CD4-positive, alpha-beta T cell treated with Interleukin-2 at 100 ng/mL for 4 hours (primary cell): ENCODE data around the gene CNTN4.

ENCODE experiments used
- DNase-seq: peaks from one replicate; pipeline ENCODE4 v3.0.0-alpha.2; 2020; ENCODE audit warnings: low spot score

CNTN4 gene

GRCh38 chr3:2701471-2701870 lies 602.8 kb downstream of the CNTN4 start:
- DNase-seq: no peak

- DNase-seq: no peak
Observed at GRCh38 chr3:2706144-2706835, 607.6 kb downstream of the CNTN4 start.

GRCh38 chr3:2706836-2707210 lies 608.2 kb downstream of the CNTN4 start:
- no peak for DNase-seq

- DNase-seq: no peak
Observed at GRCh38 chr3:2711081-2711480, 612.4 kb downstream of the CNTN4 start.

GRCh38 chr3:2713923-2714322 lies 615.3 kb downstream of the CNTN4 start:
- no peak for DNase-seq

GRCh38 chr3:2714834-2715233 lies 616.2 kb downstream of the CNTN4 start:
- DNase-seq: no peak

- DNase-seq: no peak
Observed at GRCh38 chr3:2727101-2727500, 628.4 kb downstream of the CNTN4 start.

- DNase-seq: no peak
Observed at GRCh38 chr3:2727610-2728318, 629.1 kb downstream of the CNTN4 start.

- no peak for DNase-seq
Observed at GRCh38 chr3:2731843-2732242, 633.2 kb downstream of the CNTN4 start.

GRCh38 chr3:2735392-2735894 lies 636.8 kb downstream of the CNTN4 start:
- no peak for DNase-seq

- no peak for DNase-seq
Observed at GRCh38 chr3:2741516-2741915, 642.9 kb downstream of the CNTN4 start.

- DNase-seq: peak; percentile 11
Observed at GRCh38 chr3:2765002-2765579, 666.4 kb downstream of the CNTN4 start.

GRCh38 chr3:2770451-2770850 lies 671.8 kb downstream of the CNTN4 start:
- DNase-seq: no peak

- DNase-seq: no peak
Observed at GRCh38 chr3:2771193-2771592, 672.5 kb downstream of the CNTN4 start.

GRCh38 chr3:2771741-2772140 lies 673.1 kb downstream of the CNTN4 start:
- DNase-seq: no peak

- no peak for DNase-seq
Observed at GRCh38 chr3:2772803-2773202, 674.1 kb downstream of the CNTN4 start.

GRCh38 chr3:2774481-2775249 lies 676.0 kb downstream of the CNTN4 start:
- DNase-seq: no peak

GRCh38 chr3:2783261-2783660 lies 684.6 kb downstream of the CNTN4 start:
- DNase-seq: no peak

- no peak for DNase-seq
Observed at GRCh38 chr3:2784627-2785026, 686.0 kb downstream of the CNTN4 start.

GRCh38 chr3:2790266-2790815 lies 691.7 kb downstream of the CNTN4 start:
- no peak for DNase-seq

- no peak for DNase-seq
Observed at GRCh38 chr3:2792432-2792831, 693.8 kb downstream of the CNTN4 start.

- DNase-seq: no peak
Observed at GRCh38 chr3:2793987-2794386, 695.3 kb downstream of the CNTN4 start.
